ENCODE results near the gene ITGA5. TPM values are rescaled to one million over a fixed set of nuclear protein-coding genes. Genes with fewer than 3 reads are reported as not detected.

The ITGA5 gene
- total and polyA plus RNA-seq, 9 of the 15 experiments (the other 6 are each of a cell fraction or from before 2014, with no cell fraction given) = 9.1 to 82.1 (median 47.4) TPM

DNA sequence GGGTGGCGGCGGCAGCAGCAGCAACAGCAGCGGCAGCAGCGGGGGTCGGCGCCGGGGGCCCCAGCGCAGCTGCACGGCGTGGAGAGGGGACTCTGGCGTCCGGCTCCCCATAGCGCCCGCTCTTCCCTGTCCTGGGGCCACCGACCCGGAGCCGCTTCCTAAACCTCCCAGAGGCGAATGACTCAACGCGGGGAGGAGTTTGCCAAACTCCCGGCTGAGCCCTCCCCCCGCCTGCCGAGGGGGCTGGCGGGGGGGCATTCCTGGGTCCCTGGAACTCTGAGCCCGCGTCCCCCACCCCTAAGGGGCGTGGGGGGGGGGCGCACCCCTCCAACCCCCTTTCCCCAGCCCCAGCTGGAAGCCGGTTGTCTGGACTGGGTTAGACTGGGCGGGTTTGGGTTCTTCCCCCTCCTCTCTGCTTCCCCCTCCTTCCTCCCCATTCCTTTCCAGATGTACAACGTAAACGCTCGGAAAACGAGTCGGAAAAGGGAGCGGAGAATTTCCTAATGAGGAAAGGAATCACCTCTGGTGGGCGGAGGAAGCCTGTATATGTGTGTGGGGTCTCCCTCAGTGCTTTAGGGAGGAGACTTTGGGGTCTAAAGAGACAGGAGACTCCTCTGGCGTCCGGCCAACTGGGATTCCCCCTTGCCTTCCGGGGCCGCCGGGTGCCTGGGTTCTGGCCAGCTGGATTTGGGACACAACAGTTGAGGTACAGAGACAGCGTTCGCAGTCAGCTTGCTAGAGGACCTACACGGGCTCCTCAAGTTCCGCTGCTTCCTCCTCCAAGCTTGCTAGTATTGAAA is at the start of gene ITGA5 (continued):
- TF ChIP-seq, protein P1, sequence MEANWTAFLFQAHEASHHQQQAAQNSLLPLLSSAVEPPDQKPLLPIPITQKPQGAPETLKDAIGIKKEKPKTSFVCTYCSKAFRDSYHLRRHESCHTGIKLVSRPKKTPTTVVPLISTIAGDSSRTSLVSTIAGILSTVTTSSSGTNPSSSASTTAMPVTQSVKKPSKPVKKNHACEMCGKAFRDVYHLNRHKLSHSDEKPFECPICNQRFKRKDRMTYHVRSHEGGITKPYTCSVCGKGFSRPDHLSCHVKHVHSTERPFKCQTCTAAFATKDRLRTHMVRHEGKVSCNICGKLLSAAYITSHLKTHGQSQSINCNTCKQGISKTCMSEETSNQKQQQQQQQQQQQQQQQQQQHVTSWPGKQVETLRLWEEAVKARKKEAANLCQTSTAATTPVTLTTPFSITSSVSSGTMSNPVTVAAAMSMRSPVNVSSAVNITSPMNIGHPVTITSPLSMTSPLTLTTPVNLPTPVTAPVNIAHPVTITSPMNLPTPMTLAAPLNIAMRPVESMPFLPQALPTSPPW (CRISPR knock-in tag; IDR thresholded peaks at IDR 0.05) = peak; percentile 99
- TF ChIP-seq FUS (optimal IDR thresholded peaks at IDR 0.05; ENCODE audit: low read depth, low read length) (no peak), POLR2G (IDR thresholded peaks at IDR 0.05; ENCODE audit: low read depth, low read length) (peak; percentile 86), SRSF1 (IDR thresholded peaks at IDR 0.05; ENCODE audit: low read depth, low read length) (no peak), MLLT1 (IDR thresholded peaks at IDR 0.05) (no peak), SP2 (IDR thresholded peaks at IDR 0.05; ENCODE audit: extremely low read depth, low read depth, low read length, poor library complexity, severe bottlenecking) (no peak), BDP1 (IDR thresholded peaks at IDR 0.05; ENCODE audit: insufficient read depth, insufficient read length) (no peak), MYNN (IDR thresholded peaks at IDR 0.05) (no peak), MYNN (CRISPR knock-in tag; IDR thresholded peaks at IDR 0.05) (no peak), CHD7 (IDR thresholded peaks at IDR 0.05; ENCODE audit: low read depth, low read length) (no peak)
- TF ChIP-seq, protein P2, sequence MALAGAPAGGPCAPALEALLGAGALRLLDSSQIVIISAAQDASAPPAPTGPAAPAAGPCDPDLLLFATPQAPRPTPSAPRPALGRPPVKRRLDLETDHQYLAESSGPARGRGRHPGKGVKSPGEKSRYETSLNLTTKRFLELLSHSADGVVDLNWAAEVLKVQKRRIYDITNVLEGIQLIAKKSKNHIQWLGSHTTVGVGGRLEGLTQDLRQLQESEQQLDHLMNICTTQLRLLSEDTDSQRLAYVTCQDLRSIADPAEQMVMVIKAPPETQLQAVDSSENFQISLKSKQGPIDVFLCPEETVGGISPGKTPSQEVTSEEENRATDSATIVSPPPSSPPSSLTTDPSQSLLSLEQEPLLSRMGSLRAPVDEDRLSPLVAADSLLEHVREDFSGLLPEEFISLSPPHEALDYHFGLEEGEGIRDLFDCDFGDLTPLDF (CRISPR knock-in tag; IDR thresholded peaks at IDR 0.05) = no peak
